AG08395 (cell line): ENCODE results near the gene CHRM2.
A peak's percentile ranks its signal among the peaks of the same experiment; 100 is the strongest.
"Not testable (repeated sequence)": the region's sequence is repeated elsewhere in the genome, so short reads cannot be mapped to it uniquely, and the experiment has no call there.

Experiments
- DNase-seq: peaks from one replicate; pipeline ENCODE4 v3.0.0; 2012; ENCODE audit warnings: mixed read lengths, low spot score

Gene CHRM2

DNA sequence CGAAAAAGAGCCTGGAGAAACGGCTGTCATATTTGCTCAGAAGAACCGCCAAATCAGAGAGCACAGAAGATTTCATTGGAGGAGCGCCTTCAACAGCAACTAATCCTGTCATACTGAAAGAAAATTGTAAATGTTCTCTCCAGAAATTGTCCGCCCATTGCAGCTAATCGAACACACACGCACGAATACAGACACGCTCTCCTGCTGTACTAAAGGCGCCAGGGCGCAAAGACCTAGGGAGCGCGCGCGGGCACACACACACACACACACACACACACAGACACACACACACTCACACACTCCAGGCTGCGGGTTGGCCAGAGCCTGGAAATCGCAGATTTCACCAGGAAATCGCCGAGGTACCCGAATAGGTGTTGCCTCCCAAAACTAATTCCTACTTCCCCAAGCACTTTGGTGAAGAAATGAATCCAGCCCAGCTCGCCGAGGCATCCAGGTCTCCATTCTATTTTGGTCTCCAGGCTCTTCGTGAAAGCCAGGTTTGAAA lies at the start of gene CHRM2:
Gene CHRM2 (plus strand): TSS at position 157 of the 505 bp plus-strand sequence. CDS start 146,214 bp downstream, outside the sequence.
- DNase-seq = peak; percentile 35

DNA sequence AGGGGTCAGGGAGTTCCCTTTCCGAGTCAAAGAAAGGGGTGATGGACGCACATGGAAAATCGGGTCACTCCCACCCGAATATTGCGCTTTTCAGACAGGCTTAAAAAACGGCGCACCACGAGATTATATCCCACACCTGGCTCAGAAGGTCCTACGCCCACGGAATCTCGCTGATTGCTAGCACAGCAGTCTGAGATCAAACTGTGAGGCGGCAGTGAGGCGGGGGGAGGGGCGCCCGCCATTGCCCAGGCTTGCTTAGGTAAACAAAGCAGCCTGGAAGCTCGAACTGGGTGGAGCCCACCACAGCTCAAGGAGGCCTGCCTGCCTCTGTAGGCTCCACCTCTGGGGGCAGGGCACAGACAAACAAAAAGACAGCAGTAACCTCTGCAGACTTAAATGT lies 37.1 kb upstream of the CHRM2 start:
- DNase-seq = not testable (repeated sequence)

DNA sequence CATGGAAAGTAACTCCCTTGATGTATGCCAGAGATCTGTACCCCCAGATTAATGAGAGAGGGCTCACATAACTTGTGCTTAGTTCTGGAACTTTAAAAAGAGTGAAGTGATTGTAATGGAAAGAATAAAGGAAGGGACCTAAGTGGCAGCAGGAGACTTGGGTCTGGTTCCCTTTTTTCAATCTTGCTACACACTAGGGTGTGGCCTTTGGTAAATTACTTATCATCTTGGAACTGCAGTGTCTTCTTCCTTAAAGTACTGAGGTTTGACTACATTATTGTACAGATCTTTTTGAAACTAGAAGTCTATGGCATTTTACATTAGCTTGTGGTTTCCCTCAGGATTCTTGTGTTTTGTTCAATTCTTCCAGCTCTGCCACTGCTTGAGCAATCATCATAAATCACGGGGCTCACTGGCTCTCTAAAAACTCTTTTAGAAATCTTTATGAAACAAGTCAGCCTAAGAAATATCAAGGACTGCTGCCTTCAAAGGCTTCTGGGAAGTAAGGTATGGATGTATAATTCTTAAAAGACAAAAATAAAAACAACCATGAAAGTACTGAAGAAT lies 22.5 kb upstream of the CHRM2 start:
- DNase-seq = no peak

DNA sequence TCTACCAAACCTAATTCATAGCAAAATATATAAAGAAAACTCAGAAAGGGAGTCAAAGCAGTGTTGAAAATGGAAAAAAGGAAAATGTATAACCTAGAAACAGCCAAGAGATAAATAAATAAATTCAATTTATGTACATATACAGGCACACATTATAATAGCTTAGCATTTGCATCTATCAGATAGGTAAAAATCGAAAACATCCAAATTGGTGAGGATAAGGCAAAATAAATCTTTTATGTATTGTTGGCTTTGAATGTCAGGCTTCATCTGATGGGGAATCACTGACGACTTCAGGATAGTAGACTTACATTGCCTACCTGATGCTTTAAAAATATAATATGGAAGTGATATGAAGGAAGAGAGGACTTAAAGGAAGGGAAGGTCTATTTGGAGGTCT lies 20.6 kb upstream of the CHRM2 start:
- no peak for DNase-seq

DNA sequence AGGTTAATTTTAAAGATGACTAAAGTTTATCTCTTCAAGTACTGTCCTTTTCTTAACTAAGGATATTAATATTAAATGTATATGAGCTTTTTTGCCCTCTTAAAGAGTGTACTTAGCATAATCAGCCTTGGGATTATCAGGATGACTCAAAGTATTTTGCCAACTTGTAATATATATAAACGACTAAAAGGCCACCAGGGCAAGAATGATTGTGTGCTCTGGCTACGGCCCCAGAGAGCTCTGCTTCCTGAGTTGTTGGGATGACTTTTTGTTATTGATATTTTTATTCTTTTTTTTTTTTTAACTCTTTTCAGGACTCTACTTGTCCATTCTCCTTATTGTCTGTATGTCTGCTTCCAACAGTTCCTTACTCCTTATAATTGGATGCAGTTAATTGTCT lies 14.8 kb upstream of the CHRM2 start:
- no peak for DNase-seq

DNA sequence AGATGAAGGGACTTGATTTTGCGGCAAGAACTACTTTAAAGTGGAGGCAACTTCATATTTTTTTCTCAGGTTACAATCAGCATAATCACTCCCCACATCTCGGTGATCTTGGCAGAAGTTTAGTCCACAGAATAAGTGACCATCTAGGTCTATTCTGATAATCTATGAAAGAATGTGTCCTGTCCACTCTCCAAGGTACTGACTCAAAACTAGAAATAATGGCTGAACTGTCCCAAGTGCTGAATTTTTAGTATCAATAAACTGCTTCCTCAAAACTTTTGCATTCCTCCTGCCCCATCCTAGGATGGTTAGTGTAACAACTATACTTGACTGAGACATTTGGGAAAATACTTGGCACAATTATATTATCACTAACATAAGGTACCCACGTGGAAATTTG lies 10.9 kb upstream of the CHRM2 start:
- peak; percentile 30 for DNase-seq

DNA sequence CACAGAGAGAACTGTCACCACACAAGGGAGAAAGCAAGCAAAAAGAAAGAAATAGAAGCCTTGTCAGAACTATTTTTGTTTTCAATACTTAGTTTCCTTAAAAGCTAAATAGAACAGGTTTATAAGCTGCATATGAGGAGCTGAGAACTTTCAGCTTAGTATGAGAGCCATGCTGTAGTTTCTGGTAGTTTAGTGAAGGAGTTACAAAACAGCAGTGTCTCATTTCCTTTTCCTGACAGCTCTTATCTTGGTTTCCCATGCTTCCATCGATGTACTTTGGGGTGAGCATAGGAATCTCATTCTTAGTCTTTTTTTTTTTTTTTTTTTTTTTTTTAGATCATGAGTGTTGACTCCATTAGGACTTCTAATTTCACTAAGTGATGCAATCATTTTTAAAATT lies 8.6 kb upstream of the CHRM2 start:
- DNase-seq = no peak

DNA sequence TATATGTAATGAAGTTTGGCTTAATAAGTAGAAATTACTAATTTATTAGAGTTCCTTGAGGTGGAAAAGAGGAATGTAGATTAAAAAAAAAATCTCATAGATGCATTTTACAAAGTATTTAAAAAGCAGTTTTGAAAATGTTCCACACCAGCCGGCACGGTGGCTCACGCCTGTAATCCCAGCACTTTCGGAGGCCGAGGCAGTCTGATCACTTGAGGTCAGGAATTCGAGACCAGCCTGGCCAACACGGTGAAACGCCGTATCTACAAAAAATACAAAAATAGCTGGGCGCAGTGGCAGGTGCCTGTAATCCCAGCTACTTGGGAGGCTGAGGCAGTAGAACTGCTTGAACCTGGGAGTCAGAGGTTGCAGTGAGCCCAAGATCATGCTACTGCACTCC lies 3.2 kb upstream of the CHRM2 start:
- DNase-seq = no peak

DNA sequence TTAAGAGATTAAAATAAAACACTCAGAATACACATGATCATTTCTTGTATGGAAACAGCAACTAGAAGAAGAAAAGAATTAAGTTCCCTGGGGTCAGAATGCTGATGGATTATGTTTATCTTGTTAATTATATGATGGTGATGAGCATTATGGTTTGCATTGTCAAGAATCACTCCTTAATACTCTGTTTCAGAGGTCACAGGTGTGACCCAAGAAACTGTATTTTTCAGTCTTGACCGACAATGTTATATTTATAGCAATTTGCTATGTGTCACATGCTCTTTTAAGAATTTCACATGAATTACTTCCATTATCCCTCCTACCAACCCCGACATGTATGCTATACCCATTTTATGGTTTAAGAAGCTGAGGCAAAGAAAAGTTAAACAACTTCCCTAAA lies 2.7 kb upstream of the CHRM2 start:
- DNase-seq = no peak

DNA sequence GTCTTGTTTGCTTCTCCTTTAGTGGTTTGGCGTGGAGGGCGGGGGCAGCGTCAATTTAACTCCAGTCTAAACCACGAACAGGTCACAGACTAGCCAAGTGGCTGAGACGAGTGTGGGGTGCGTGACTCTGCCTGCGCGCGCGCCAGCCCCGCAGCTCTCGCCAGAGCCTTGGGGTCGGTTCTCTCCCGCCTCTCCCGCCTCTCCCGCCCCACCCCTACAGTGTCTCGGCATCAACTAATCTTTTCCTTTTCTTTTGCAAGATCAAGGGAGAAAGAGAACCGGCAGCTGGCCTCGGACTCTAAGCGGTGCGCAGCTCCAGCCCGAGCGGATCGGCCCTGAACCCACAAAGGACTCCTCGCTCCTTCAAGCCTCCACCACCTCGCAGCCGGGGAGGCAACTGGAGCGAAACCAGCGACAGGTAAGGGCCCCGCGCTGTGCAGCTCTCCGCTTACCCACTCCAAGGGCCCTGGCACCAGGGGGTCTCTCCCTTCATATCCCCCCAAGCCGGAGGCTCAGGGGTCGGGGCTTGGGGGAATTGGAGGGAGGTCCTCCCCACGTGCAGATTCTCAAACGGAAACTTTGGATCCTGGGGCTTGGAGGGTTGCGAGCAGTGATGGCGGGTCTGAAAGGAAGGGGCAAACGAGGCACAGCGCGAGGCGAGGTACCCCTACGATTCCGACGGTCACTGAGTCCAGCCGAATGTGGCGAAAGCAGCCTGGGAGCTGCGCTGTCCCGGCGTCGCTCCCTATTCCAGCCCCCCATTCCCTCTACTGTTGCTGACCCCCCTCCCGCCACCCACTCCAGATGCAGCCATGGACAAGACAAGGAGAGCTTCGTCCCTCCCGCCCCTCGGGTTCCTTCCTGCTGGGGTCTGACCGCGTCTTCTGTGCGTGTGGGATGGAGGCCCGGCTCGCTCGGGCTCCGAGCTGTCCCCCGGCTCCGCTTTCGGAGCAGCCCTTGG lies 829 bp downstream of the CHRM2 start:
- peak; percentile 22 for DNase-seq

DNA sequence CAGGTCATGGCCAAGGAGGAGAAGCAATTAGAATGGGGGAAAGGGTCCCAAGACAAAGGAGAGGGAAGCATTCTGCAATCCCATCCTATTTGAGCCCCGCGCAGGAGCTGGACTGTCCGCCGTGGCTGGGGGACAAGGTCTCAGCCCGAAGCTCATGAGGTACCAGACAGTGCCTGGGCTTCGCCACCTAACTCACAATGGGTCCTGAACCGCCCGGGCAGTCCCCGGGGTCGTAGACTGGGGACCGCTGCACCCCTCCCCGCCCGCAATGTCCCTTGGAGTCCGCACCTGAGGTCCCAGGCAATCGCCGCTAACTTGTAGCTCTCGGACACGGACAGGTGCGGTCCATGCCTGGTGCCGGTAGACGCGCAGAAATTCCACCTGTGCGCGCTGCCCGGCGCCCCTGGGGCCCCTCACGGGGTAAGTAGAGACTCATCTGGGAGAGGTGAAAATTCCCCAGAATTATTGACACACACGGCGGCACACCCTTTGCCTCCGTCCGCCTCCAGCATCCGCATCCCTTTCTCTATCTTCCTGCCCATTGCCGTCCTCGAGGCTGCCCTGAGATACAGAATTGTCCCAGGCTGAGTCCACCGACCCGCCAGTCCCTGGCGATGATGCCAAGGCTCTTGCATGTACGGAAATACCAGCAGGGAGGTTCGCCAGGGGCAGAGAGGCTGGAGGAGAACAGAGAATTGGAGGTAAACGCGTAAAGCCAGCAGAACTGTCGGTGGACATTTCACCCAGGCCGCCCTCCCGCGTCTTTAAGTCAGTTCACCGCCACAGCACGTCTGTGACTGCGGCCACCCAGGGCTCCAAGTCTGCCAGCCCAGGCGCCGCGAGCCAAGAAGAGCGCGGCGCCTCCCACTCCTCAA lies 1.8 kb downstream of the CHRM2 start:
- DNase-seq = no peak

DNA sequence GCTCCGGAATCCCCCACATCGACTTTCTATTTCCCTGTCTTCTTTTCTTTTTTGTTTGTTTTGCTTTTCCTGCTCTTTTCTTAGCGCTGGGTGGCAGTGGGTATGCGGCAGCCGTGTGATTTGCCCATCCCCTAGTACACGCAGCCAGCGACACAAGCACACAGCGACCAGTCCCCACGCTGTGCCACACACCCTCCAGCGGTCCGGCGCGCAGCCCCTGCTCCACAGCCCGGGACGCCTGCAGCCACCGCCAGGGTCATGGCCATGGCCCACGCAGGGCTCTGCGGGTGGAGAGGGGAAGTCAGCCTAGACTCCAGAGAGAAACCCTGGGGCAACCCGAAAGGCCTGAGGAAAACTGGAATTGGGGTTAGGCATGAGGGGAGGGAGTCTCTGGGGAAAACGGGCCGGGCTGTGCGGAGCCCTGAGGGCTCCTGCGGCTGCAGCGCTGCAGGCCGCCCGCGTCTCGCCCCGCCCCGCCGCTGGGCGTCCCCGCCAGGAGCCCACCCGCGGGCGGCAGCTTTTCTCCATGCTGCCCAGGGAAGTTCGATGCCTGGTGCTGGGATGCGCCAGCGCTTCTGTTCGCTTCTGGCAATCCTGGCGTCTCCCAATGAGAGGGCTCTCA lies 2.5 kb downstream of the CHRM2 start:
- DNase-seq = peak; percentile 17

DNA sequence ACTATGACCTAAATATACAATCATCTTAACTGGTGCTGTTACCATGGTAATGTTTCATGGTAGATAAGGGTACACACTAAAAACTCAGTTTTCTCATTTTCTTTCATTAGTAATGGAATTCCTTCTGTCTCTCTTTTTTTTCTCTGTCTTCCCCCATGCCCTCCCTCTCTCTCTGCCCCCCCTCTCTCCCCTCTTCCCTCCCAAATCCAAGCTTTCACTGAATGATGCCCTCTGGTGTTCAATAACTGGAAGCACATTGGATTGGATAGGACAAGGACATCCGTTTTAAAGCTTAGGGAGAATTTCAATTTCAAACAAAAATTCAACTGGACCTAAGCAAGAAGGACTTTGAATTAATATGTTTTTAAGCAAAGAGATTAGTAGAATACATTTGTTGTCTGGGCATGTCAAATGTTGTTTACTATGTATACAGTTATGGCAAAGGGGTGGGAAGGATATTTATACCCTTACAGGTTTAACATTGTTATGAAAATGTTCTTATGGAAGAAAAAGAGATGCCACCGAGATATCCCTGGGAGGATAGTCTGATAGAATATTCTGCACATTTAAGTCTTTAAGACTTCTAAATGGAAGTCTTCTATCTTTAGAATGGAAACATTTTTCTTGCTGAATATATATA lies 6.1 kb downstream of the CHRM2 start:
- DNase-seq = peak; percentile 17

DNA sequence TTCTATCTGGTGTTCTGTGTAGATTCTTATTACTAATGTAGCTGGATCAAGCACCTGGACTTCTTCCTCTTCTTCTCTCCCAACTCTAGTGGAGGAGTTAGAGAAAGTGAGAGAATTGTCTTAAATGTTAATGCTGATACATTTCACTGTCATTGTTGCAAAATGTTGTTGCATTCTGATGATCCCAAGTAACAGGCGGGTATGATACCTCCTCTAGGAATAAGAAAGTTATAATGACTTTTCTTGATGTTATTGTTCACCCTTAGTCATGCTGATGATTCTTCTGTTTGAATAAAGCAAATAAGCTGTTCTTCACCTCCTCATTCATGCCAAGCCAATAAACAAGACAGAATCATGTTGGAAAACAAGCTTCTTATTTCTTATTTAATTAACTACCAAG lies 9.1 kb downstream of the CHRM2 start:
- no peak for DNase-seq

DNA sequence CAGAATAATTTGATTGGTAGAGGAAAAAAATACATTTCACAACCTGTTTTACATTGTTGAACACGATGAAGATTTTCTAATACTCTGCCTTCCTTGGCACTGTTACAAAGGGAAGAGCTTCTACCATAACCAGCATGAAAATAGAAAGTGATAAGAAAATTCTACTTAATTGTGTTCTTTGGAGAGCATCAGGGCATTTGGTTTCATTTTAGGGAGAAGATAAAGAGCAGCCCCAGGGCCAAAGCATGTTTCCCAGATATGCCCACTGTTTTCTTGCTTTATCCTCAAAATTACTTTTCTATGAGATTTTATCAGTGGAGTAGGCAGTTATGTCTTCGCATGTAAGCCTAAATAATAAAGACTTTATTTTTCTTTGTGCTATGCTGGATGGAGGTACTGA lies 9.5 kb downstream of the CHRM2 start:
- DNase-seq = no peak

DNA sequence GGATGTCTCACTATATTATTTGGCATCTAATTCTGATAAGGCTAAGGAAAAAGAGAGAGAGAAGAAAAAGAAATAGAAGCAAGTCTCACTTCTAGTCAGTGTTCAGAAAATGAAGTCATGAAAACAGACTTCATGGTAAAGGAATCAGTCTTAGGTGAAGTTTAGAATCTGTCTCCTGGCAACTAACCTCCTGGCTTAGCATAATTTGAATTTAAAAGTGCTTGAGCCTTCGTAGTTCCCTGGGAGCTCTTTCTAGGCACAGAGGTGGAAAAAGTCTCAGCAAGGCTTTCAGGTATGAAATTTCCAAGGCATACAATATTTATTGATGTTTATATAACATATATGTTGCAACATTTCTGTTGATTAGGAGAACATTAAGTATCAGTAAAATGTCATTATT lies 10.4 kb downstream of the CHRM2 start:
- no peak for DNase-seq

DNA sequence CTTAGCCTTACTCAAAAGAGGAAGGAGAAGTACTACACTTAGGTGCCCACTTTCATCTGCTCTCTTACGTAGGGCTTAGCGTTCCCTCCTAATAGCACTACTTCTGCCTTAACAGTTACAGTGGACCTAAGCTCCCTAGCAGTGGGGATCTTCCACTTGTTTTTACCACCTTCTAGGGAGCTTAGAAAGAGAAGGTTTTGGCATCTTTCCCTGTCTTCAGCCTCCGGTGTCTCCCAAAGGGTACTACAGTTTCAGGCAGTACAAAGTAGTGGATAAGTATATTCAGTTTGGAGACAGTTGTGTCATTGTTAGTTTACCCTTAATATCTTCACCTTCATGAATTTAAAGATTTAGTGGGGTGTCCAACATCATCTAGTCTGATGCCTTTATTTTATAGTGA lies 14.6 kb downstream of the CHRM2 start:
- no peak for DNase-seq

DNA sequence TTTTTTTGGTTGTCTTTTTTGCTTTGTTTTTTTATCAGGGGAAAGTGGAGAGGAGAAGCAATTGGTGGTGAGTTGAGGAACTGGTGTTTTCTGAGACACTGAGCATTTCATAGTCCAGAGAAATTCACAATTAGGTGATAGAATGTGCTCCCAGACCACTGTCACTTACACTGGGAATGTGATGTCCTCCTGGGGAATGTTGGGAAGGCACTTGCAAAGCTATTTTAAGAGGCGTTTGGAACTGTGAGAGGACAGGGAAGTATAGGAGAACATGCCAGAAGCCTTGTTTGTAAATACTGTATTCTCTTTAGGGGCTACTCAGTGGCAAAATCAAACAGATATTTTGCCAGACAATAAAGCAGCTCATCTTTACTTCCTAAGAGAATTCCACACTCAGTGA lies 16.0 kb downstream of the CHRM2 start:
- no peak for DNase-seq

DNA sequence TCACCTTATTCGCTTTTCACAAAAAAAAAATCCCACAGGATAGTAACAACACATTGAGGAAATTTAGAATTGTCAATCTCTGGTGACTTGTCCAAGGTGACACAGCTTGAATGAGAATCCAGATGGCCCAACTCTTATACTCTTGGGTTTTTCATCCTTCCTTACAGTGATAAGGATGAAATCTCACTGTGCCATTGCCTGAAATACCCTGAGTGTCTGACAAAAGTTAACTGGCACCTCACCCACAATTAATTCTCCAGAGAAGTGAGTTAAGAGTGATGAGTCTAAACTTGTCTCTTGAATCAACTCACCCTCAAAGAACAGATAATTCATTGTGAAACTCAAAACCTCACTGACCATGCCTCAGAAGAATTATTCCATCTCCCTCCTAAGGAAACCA lies 18.9 kb downstream of the CHRM2 start:
- DNase-seq = no peak

DNA sequence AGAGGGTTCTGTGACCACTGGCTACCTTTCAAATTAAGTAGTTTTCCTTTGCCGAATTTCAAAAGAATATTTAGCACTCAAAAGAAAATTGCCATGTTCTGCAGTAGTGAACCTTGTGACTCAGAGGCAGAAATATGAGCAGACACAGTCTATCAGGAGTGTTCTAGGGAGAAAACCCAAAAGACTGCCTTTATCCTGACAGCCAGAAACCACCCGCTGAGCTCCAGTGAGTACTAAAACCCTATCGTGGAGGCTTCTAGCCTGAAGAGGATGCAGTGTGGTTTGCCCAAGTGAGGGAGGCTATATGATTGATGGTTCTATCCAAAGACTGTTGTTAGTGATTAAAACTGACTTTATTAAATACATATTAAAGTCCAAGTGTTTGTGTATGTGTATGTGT lies 21.9 kb downstream of the CHRM2 start:
- peak; percentile 9 for DNase-seq

DNA sequence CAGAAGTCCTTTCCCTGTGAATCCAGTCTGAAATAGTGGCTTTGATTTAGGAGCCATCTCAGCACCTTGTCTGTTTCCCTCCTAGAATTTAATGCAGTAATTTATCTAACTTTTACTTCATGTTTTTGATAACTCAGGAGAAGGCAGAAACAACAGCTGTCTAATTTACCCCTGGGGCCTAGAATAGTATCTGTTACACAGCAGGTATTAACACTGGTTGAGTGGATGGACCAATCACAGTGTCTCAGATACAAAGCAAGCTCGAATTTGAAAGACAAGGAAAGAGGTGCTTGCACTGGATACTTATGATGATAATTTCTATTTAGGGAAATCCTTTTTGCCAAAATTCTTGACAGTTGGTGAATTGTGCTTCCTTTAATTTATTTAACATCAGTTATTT lies 23.4 kb downstream of the CHRM2 start:
- no peak for DNase-seq
